GM12878 (cell line): ENCODE measurements around the gene TUBB4B. TPM values are rescaled to one million over a fixed set of nuclear protein-coding genes. Genes with fewer than 3 reads are reported as not detected.

Experiments used
- BCLAF1 ChIP-seq: fragments of 450-650 bp; IDR thresholded peaks from 2 replicates; pipeline ENCODE4 v1.6.1; 2017; ENCODE audit warnings: antibody characterized with exemption, mild to moderate bottlenecking, moderate library complexity
- CEBPB ChIP-seq, 2 experiments: fragments of 150-350 bp in 1 of 2; IDR thresholded peaks; 2 replicates each; pipeline ENCODE4 v1.6.1; 2012 to 2014; ENCODE audit warnings: low read depth in 2 of 2, low read length in 2 of 2, borderline replicate concordance in 1 of 2, inconsistent platforms in 1 of 2
- ETV6 ChIP-seq, 2 experiments: fragments of 450-650 bp in 1 of 2; IDR thresholded peaks in 1 of 2; conservative IDR thresholded peaks in 1 of 2; 2 replicates each; pipeline ENCODE4 v1.6.1; 2014; ENCODE audit warnings: antibody characterized with exemption in 1 of 2, borderline replicate concordance in 1 of 2, low read depth in 1 of 2, mild to moderate bottlenecking in 1 of 2, moderate library complexity in 1 of 2
- HSF1 ChIP-seq: fragments of 150-350 bp; IDR thresholded peaks from 2 replicates; pipeline ENCODE4 v1.6.1; 2014; ENCODE audit warnings: mild to moderate bottlenecking, low read depth, low read length
- NFXL1 ChIP-seq: fragments of 450-650 bp; IDR thresholded peaks from 2 replicates; pipeline ENCODE4 v1.6.1; 2017; ENCODE audit warnings: antibody characterized with exemption, mild to moderate bottlenecking, borderline replicate concordance
- NR2F1 ChIP-seq: fragments of 450-650 bp; conservative IDR thresholded peaks from 2 replicates; pipeline ENCODE4 v1.6.1; 2017; ENCODE audit warnings: mild to moderate bottlenecking
- RBBP5 ChIP-seq: fragments of 200-600 bp; sonication (generic); conservative IDR thresholded peaks from 2 replicates; pipeline ENCODE4 v1.6.1; 2016
- RFX5 ChIP-seq: IDR thresholded peaks from 2 replicates; pipeline ENCODE4 v1.6.1; 2011; ENCODE audit warnings: low read depth, low read length, improper control_type of control experiment
- SMARCA5 ChIP-seq: fragments of 450-650 bp; IDR thresholded peaks from 2 replicates; pipeline ENCODE4 v1.6.1; 2017; ENCODE audit warnings: mild to moderate bottlenecking
- ZBED1 ChIP-seq: IDR thresholded peaks from 2 replicates; pipeline ENCODE4 v1.6.1; 2016; ENCODE audit warnings: borderline replicate concordance
- ZNF622 ChIP-seq: fragments of 450-650 bp; IDR thresholded peaks from 2 replicates; pipeline ENCODE4 v1.6.1; 2017; ENCODE audit warnings: mild to moderate bottlenecking, inconsistent platforms
- polyA plus RNA-seq, 11 experiments: library from polyadenylated mRNA; depleted of rRNA in 4 of 11; unstranded in 6 of 11; stranded (reverse) in 5 of 11; fragments of >200 nt; fragmentation: Nextera tagmentation in 4 of 11; fragmentation: Illumina TruSeq in 1 of 11; extraction: Ambion mirVana in 4 of 11; extraction: Trizol in 1 of 11; gene quantifications; 1 replicate in 1 of 11; 2 replicates in 10 of 11; pipeline versions ENCODE4 v1.2.1 to v1.2.3, GENCODE V29; 2011 to 2016; ENCODE audit warnings: inconsistent platforms in 2 of 11, missing spikeins in 2 of 11, low read depth in 1 of 11
- total RNA-seq, 4 experiments: library from RNA; depleted of rRNA in 3 of 4; stranded (reverse); fragments of >200 nt in 3 of 4; fragmentation: Illumina TruSeq in 1 of 4; extraction: Trizol in 1 of 4; gene quantifications; 2 replicates each; pipeline versions ENCODE4 v1.2.1 to v1.2.3, GENCODE V29; 2013 to 2021
- TF ChIP-seq, protein P1 (sequence below): fragments of 450-650 bp; formaldehyde crosslinking; IDR thresholded peaks from 2 replicates; pipeline ENCODE4 v1.4.0; 2022; ENCODE audit warnings: mild to moderate bottlenecking, moderate library complexity
- TF ChIP-seq, protein P2 (sequence below): fragments of 450-650 bp; formaldehyde crosslinking; IDR thresholded peaks from 2 replicates; pipeline ENCODE4 v1.4.0; 2020; ENCODE audit warnings: mild to moderate bottlenecking, moderate library complexity

Gene TUBB4B
- total and polyA plus RNA-seq, 10 of the 15 experiments (the other 5 are each of a cell fraction or from before 2014, with no cell fraction given): 23.0 to 532 (median 254) TPM

DNA sequence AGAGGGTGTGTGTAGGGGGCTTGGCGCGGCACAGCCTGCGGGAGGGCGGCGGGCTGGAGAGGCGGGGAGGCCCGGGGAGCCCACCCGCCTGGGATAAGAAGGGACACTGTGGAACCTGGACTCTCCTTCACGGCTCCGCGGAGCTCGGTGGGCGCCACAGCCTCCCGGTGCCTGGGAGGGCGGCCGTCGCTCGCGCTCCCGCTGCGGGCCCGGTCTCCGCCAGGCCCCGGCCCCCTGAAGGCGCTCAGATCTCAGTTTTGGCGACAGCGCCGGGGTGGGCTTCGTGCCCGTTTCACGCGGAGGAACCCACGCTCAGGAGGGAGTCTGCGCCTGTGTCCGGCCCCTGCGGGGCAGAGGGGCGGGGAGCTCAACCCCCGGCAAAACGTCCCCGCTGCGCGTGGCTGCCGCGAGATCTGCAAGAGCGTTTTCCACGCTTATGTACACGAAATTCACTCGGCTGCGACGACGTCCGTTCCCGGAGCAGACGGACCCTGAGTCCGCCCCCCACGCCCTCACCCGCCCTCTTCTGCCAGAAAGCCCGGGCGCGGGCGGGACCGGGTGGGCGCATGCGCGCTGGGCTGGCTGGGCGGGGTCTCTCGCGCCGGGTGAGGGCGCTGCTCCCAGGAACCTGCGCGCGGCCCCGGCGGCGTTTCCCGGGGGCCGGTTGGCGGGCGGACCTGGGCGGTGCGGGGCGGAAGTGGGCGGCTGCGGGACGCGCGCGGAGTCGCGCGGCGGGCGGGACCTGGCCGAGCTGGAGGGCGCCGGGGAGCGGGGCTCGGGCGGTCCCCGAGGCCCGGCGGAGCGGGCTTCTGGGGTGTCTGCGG lies 13.7 kb downstream of the TUBB4B start, which contains the start of gene NELFB (continued):
- TF ChIP-seq, protein P1, sequence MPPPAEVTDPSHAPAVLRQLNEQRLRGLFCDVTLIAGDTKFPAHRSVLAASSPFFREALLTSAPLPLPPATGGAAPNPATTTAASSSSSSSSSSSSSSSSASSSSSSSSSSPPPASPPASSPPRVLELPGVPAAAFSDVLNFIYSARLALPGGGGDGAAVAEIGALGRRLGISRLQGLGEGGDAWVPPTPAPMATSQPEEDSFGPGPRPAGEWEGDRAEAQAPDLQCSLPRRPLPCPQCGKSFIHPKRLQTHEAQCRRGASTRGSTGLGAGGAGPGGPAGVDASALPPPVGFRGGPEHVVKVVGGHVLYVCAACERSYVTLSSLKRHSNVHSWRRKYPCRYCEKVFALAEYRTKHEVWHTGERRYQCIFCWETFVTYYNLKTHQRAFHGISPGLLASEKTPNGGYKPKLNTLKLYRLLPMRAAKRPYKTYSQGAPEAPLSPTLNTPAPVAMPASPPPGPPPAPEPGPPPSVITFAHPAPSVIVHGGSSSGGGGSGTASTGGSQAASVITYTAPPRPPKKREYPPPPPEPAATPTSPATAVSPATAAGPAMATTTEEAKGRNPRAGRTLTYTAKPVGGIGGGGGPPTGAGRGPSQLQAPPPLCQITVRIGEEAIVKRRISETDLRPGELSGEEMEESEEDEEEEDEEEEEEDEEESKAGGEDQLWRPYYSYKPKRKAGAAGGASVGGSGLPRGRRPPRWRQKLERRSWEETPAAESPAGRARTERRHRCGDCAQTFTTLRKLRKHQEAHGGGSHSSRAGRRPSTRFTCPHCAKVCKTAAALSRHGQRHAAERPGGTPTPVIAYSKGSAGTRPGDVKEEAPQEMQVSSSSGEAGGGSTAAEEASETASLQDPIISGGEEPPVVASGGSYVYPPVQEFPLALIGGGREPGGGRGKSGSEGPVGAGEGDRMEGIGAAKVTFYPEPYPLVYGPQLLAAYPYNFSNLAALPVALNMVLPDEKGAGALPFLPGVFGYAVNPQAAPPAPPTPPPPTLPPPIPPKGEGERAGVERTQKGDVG (CRISPR knock-in tag): no peak
- TF ChIP-seq RFX5 (no peak), RBBP5 (no peak), ZBED1 (no peak), CEBPB (IDR thresholded peaks at IDR 0.05; ENCODE audit: borderline replicate concordance in 1 of 2, low read depth in 2 of 2, low read length in 2 of 2) (no peak), SMARCA5 (peak; percentile 65; the same call in 1 of the 2 replicates), ZNF622 (no peak), ETV6 (conservative IDR thresholded peaks at IDR 0.05 in 1 of 2, IDR thresholded peaks at IDR 0.05 in 1 of 2; ENCODE audit: borderline replicate concordance in 1 of 2, low read depth in 1 of 2) (no peak), NFXL1 (0 out of 2 replicates have a peak, but pooled peaks have one; percentile 44), NR2F1 (peak; percentile 73), HSF1 (no peak), BCLAF1 (peak; percentile 53; the same call in 1 of the 2 replicates)
- TF ChIP-seq, protein P2, sequence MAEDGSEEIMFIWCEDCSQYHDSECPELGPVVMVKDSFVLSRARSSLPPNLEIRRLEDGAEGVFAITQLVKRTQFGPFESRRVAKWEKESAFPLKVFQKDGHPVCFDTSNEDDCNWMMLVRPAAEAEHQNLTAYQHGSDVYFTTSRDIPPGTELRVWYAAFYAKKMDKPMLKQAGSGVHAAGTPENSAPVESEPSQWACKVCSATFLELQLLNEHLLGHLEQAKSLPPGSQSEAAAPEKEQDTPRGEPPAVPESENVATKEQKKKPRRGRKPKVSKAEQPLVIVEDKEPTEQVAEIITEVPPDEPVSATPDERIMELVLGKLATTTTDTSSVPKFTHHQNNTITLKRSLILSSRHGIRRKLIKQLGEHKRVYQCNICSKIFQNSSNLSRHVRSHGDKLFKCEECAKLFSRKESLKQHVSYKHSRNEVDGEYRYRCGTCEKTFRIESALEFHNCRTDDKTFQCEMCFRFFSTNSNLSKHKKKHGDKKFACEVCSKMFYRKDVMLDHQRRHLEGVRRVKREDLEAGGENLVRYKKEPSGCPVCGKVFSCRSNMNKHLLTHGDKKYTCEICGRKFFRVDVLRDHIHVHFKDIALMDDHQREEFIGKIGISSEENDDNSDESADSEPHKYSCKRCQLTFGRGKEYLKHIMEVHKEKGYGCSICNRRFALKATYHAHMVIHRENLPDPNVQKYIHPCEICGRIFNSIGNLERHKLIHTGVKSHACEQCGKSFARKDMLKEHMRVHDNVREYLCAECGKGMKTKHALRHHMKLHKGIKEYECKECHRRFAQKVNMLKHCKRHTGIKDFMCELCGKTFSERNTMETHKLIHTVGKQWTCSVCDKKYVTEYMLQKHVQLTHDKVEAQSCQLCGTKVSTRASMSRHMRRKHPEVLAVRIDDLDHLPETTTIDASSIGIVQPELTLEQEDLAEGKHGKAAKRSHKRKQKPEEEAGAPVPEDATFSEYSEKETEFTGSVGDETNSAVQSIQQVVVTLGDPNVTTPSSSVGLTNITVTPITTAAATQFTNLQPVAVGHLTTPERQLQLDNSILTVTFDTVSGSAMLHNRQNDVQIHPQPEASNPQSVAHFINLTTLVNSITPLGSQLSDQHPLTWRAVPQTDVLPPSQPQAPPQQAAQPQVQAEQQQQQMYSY: no peak
